Endothelial cell of umbilical vein (primary cell): ENCODE data around the gene NUCKS1.

Source experiments
- EZH2 ChIP-seq: IDR thresholded peaks from 2 replicates; pipeline ENCODE4 v1.6.1; 2012; ENCODE audit warnings: borderline replicate concordance, low read depth, mild to moderate bottlenecking, moderate library complexity, low read length, inconsistent platforms; ENCODE audit not compliant: severe bottlenecking
- JUN ChIP-seq: IDR thresholded peaks from 2 replicates; pipeline ENCODE4 v1.6.1; 2011; ENCODE audit warnings: borderline replicate concordance, low read depth; ENCODE audit not compliant: insufficient read length, insufficient read depth
- POLR2A ChIP-seq: IDR thresholded peaks from 2 replicates; pipeline ENCODE4 v1.6.1; 2012; ENCODE audit warnings: low read depth, mild to moderate bottlenecking, control low read depth, low read length
- POLR2AphosphoS5 ChIP-seq: IDR thresholded peaks from 2 replicates; pipeline ENCODE4 v1.6.1; 2012; ENCODE audit warnings: low read depth, mild to moderate bottlenecking, control low read depth, low read length, moderate library complexity; ENCODE audit not compliant: insufficient read depth
- TF ChIP-seq, protein P1 (sequence below), 2 donors: IDR thresholded peaks; 1 replicate in 1 of 2; 2 replicates in 1 of 2; pipeline ENCODE4 v1.5.1; 2011; ENCODE audit warnings: low read length in 2 of 2, mild to moderate bottlenecking in 2 of 2, moderate library complexity in 2 of 2, control low read depth in 1 of 2, inconsistent platforms in 1 of 2, low read depth in 1 of 2; ENCODE audit not compliant: insufficient read depth in 1 of 2; ENCODE audit errors: extremely low read depth in 1 of 2

DNA sequence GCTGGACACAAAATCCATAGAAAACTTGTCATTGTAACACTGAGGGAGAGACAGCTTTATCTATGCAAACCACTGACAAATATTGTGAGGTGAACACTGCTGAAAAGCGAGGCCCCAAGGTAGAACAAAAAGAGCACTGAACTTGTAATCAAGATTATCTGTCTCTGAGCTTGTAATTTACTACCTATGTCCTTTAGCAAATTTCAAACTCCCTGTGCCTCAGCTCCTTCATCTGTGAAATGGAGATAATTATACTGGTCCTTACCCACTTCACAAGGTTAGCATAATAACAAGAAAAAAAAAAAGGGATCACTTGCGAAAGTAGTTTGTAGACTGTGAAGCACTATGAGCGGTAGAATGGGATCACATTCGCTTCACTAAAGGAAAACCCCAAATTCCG lies 4.9 kb upstream of the NUCKS1 start:
- TF ChIP-seq, protein P1, sequence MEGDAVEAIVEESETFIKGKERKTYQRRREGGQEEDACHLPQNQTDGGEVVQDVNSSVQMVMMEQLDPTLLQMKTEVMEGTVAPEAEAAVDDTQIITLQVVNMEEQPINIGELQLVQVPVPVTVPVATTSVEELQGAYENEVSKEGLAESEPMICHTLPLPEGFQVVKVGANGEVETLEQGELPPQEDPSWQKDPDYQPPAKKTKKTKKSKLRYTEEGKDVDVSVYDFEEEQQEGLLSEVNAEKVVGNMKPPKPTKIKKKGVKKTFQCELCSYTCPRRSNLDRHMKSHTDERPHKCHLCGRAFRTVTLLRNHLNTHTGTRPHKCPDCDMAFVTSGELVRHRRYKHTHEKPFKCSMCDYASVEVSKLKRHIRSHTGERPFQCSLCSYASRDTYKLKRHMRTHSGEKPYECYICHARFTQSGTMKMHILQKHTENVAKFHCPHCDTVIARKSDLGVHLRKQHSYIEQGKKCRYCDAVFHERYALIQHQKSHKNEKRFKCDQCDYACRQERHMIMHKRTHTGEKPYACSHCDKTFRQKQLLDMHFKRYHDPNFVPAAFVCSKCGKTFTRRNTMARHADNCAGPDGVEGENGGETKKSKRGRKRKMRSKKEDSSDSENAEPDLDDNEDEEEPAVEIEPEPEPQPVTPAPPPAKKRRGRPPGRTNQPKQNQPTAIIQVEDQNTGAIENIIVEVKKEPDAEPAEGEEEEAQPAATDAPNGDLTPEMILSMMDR (IDR thresholded peaks at IDR 0.05; ENCODE audit: extremely low read depth in 1 of 2, insufficient read depth in 1 of 2, low read depth in 1 of 2, low read length in 2 of 2): no peak
- TF ChIP-seq POLR2A (no peak), POLR2AphosphoS5 (no peak), EZH2 (no peak), JUN (no peak)
